Stomach (tissue), 4 donors: ENCODE results near the gene DENND6A.

Experiments used
- EP300 ChIP-seq: sonication (generic); formaldehyde crosslinking; IDR thresholded peaks from one replicate; pipeline ENCODE4 v1.6.1; 2017; ENCODE audit warnings: antibody characterized with exemption
- POLR2A ChIP-seq, 4 donors: fragments of 450-650 bp; IDR thresholded peaks; one replicate each; pipeline ENCODE4 v1.6.1; 2016; ENCODE audit warnings: antibody characterized with exemption in 4 of 4, control low read depth in 2 of 4, mild to moderate bottlenecking in 1 of 4, moderate library complexity in 1 of 4
- POLR2AphosphoS5 ChIP-seq, 3 donors: sonication (generic); formaldehyde crosslinking; IDR thresholded peaks; one replicate each; pipeline ENCODE4 v1.6.1; 2016; ENCODE audit warnings: antibody characterized with exemption in 3 of 3
- TF ChIP-seq, protein P1 (sequence below), 7 experiments: fragments of 450-650 bp in 4 of 7; fragments of 200-600 bp in 3 of 7; sonication (generic) in 3 of 7; IDR thresholded peaks; one replicate each; pipeline ENCODE4 v1.5.1; 2016 to 2019; ENCODE audit warnings: antibody characterized with exemption in 7 of 7, control low read depth in 2 of 7, mild to moderate bottlenecking in 1 of 7

DNA sequence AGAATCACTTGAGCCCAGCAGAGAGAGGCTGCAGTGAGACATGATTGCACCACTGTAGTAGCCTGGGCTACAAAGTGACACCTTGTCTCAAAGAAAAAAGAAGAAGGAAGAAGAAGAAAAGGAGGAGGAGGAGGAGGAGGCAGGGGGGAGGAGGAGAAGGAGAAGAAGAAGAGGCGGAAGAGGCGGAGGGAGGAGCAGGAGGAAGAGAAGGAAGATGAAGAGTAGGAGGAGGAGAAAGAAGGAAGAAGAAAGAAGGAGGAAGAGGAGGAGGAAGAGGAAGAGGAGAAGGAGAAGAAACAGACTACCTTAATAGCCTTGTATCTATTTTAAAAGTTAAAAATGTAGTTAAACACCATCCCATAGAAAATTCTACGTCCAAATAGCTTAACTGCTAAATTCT is 76.6 kb downstream of the DENND6A start:
- TF ChIP-seq, protein P1, sequence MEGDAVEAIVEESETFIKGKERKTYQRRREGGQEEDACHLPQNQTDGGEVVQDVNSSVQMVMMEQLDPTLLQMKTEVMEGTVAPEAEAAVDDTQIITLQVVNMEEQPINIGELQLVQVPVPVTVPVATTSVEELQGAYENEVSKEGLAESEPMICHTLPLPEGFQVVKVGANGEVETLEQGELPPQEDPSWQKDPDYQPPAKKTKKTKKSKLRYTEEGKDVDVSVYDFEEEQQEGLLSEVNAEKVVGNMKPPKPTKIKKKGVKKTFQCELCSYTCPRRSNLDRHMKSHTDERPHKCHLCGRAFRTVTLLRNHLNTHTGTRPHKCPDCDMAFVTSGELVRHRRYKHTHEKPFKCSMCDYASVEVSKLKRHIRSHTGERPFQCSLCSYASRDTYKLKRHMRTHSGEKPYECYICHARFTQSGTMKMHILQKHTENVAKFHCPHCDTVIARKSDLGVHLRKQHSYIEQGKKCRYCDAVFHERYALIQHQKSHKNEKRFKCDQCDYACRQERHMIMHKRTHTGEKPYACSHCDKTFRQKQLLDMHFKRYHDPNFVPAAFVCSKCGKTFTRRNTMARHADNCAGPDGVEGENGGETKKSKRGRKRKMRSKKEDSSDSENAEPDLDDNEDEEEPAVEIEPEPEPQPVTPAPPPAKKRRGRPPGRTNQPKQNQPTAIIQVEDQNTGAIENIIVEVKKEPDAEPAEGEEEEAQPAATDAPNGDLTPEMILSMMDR (IDR thresholded peaks at IDR 0.05) = no peak
- no peak for TF ChIP-seq POLR2AphosphoS5 (IDR thresholded peaks at IDR 0.05)
- TF ChIP-seq POLR2A (IDR thresholded peaks at IDR 0.05) = no peak
- TF ChIP-seq EP300 = no peak
